Measurements from ENCODE around the gene SCGB1D4.

SCGB1D4 gene

GRCh38 chr11:62251698-62252097 is 47.2 kb downstream of the SCGB1D4 start:
- CTCF ChIA-PET: no interaction called here
- DNase-seq (ENCODE audit: low read depth, low spot score): no peak
- no peak overlapping the region for H3K4me3 ChIP-seq (ENCODE audit: low read depth, low read length)
- TF ChIP-seq CTCF (IDR thresholded peaks at IDR 0.05; ENCODE audit: insufficient read depth, low read length, missing control alignments): no peak
- POLR2A ChIA-PET: no interaction called here

Data from AG04449 (cell line).